ENCODE measurements around the gene ZCCHC8.
"Not testable (repeated sequence)": the region's sequence is repeated elsewhere in the genome, so short reads cannot be mapped to it uniquely, and the experiment has no call there.

ZCCHC8 gene

DNA sequence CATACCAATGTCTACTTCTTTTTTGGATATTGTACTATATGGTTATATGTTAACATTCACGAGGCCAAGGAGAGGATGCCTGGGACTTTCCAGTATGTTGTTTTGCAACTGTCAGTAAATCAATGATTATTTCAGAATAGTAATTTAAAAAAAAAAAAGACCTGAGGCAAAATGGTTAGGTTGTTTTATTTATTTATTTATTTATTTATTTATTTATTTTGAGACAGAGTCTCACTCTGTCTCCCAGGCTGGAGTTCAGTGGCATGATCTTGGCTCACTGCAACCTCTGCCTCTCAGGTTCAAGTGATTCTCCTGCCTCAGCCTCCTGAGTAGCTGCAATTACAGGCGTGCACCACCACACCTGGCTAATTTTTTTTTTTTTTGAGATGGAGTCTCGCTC is 52.9 kb downstream of the ZCCHC8 start:
- not testable (repeated sequence) for H4K8ac ChIP-seq (ENCODE audit: low read depth, low read length); H3K4me1 ChIP-seq (ENCODE audit: control insufficient read depth in 2 of 2, insufficient read depth in 1 of 2, low read depth in 1 of 2, low read length in 2 of 2); H3K4ac ChIP-seq (ENCODE audit: low read length); H4K91ac ChIP-seq (ENCODE audit: low read depth, low read length, poor library complexity); H3K4me2 ChIP-seq (ENCODE audit: insufficient read depth, low read length, poor library complexity, severe bottlenecking); H2BK5ac ChIP-seq (ENCODE audit: low read length); H3K36me3 ChIP-seq (replicated peaks in 1 of 2; ENCODE audit: control insufficient read depth in 2 of 2, insufficient read depth in 2 of 2, low read length in 2 of 2); H2BK12ac ChIP-seq (ENCODE audit: low read length); H2BK120ac ChIP-seq (ENCODE audit: low read depth, low read length); H3K18ac ChIP-seq (ENCODE audit: low read length); H2AK5ac ChIP-seq (ENCODE audit: low read depth, low read length); H2AFZ ChIP-seq (ENCODE audit: low read length); H3K23ac ChIP-seq (ENCODE audit: low read depth, low read length, poor library complexity); H2BK15ac ChIP-seq (ENCODE audit: low read length); H3K79me1 ChIP-seq (ENCODE audit: low read depth, low read length); H3K27me3 ChIP-seq (ENCODE audit: control insufficient read depth in 3 of 3, insufficient read depth in 3 of 3, low read depth in 1 of 3, low read length in 3 of 3); H3K27ac ChIP-seq (replicated peaks; ENCODE audit: low read length); DNase-seq (ENCODE audit: low spot score); H3K9ac ChIP-seq (ENCODE audit: low read depth, low read length, poor library complexity); H3K14ac ChIP-seq (ENCODE audit: low read length); H3K4me3 ChIP-seq (ENCODE audit: low read length in 2 of 2); H3K9me3 ChIP-seq (replicated peaks in 1 of 2; ENCODE audit: control insufficient read depth in 2 of 2, insufficient read depth in 1 of 2, low read depth in 1 of 2, low read length in 2 of 2)
- WGBS, 2 donors (ENCODE audit: extremely low coverage in 2 of 2, insufficient read length in 2 of 2, insufficient replicate concordance in 1 of 2), result no CpG with 5 or more reads among the region's 3 CpGs

GRCh38 chr12:122446390-122446789 is 54.3 kb downstream of the ZCCHC8 start:
- H3K4me2 ChIP-seq (ENCODE audit: insufficient read depth, low read length, poor library complexity, severe bottlenecking); H2BK120ac ChIP-seq (ENCODE audit: low read depth, low read length): not testable (repeated sequence)
- no CpG with 5 or more reads among the region's 6 CpGs for WGBS, 2 donors (ENCODE audit: extremely low coverage in 2 of 2, insufficient read length in 2 of 2, insufficient replicate concordance in 1 of 2)

DNA sequence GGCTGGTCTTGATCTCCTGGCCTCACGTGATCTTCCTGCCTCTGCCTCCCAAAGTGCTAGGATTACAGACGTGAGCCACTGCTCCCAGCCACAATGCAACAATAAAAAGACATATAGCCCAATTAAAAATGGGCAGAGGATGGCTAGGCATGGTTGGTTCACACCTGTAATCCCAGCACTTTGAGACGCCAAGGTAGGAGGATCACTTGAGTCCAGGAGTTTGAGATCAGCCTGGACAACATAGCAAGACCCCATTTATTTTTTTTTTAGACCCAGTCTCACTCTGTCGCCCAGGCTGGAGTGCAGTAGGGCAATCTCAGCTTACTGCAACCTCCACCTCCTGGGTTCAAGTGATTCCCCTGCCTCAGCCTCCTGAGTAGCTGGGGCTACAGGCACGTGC is 56.7 kb downstream of the ZCCHC8 start:
- not testable (repeated sequence) for H2AK5ac ChIP-seq (ENCODE audit: low read depth, low read length); H3K27me3 ChIP-seq (ENCODE audit: control insufficient read depth in 3 of 3, insufficient read depth in 3 of 3, low read depth in 1 of 3, low read length in 3 of 3); H2BK15ac ChIP-seq (ENCODE audit: low read length); H3K4me3 ChIP-seq (ENCODE audit: low read length in 2 of 2); H3K18ac ChIP-seq (ENCODE audit: low read length); H3K9me3 ChIP-seq (replicated peaks in 1 of 2; ENCODE audit: control insufficient read depth in 2 of 2, insufficient read depth in 1 of 2, low read depth in 1 of 2, low read length in 2 of 2); H3K14ac ChIP-seq (ENCODE audit: low read length); H3K4me1 ChIP-seq (ENCODE audit: control insufficient read depth in 2 of 2, insufficient read depth in 1 of 2, low read depth in 1 of 2, low read length in 2 of 2); H2BK5ac ChIP-seq (ENCODE audit: low read length); H3K79me1 ChIP-seq (ENCODE audit: low read depth, low read length); H2AFZ ChIP-seq (ENCODE audit: low read length); DNase-seq (ENCODE audit: low spot score); H3K36me3 ChIP-seq (replicated peaks in 1 of 2; ENCODE audit: control insufficient read depth in 2 of 2, insufficient read depth in 2 of 2, low read length in 2 of 2); H3K9ac ChIP-seq (ENCODE audit: low read depth, low read length, poor library complexity); H3K4me2 ChIP-seq (ENCODE audit: insufficient read depth, low read length, poor library complexity, severe bottlenecking); H3K23ac ChIP-seq (ENCODE audit: low read depth, low read length, poor library complexity); H3K4ac ChIP-seq (ENCODE audit: low read length); H2BK120ac ChIP-seq (ENCODE audit: low read depth, low read length); H4K91ac ChIP-seq (ENCODE audit: low read depth, low read length, poor library complexity); H4K8ac ChIP-seq (ENCODE audit: low read depth, low read length); H3K27ac ChIP-seq (replicated peaks; ENCODE audit: low read length); H2BK12ac ChIP-seq (ENCODE audit: low read length)
- no CpG with 5 or more reads among the region's 5 CpGs for WGBS, 2 donors (ENCODE audit: extremely low coverage in 2 of 2, insufficient read length in 2 of 2, insufficient replicate concordance in 1 of 2)

More at GRCh38 chr12:122446390-122446789, 54.3 kb downstream of the ZCCHC8 start:
- not testable (repeated sequence) for H3K14ac ChIP-seq (ENCODE audit: low read length); H3K4me1 ChIP-seq (ENCODE audit: control insufficient read depth in 2 of 2, insufficient read depth in 1 of 2, low read depth in 1 of 2, low read length in 2 of 2); H2AK5ac ChIP-seq (ENCODE audit: low read depth, low read length); H3K4me3 ChIP-seq (ENCODE audit: low read length in 2 of 2); H3K4ac ChIP-seq (ENCODE audit: low read length); H3K27me3 ChIP-seq (ENCODE audit: control insufficient read depth in 3 of 3, insufficient read depth in 3 of 3, low read depth in 1 of 3, low read length in 3 of 3); DNase-seq (ENCODE audit: low spot score); H3K79me1 ChIP-seq (ENCODE audit: low read depth, low read length); H2AFZ ChIP-seq (ENCODE audit: low read length); H4K91ac ChIP-seq (ENCODE audit: low read depth, low read length, poor library complexity); H3K9ac ChIP-seq (ENCODE audit: low read depth, low read length, poor library complexity); H3K9me3 ChIP-seq (replicated peaks in 1 of 2; ENCODE audit: control insufficient read depth in 2 of 2, insufficient read depth in 1 of 2, low read depth in 1 of 2, low read length in 2 of 2); H4K8ac ChIP-seq (ENCODE audit: low read depth, low read length); H2BK12ac ChIP-seq (ENCODE audit: low read length); H3K18ac ChIP-seq (ENCODE audit: low read length); H3K23ac ChIP-seq (ENCODE audit: low read depth, low read length, poor library complexity); H2BK15ac ChIP-seq (ENCODE audit: low read length); H2BK5ac ChIP-seq (ENCODE audit: low read length); H3K36me3 ChIP-seq (replicated peaks in 1 of 2; ENCODE audit: control insufficient read depth in 2 of 2, insufficient read depth in 2 of 2, low read length in 2 of 2); H3K27ac ChIP-seq (replicated peaks; ENCODE audit: low read length)

DNA sequence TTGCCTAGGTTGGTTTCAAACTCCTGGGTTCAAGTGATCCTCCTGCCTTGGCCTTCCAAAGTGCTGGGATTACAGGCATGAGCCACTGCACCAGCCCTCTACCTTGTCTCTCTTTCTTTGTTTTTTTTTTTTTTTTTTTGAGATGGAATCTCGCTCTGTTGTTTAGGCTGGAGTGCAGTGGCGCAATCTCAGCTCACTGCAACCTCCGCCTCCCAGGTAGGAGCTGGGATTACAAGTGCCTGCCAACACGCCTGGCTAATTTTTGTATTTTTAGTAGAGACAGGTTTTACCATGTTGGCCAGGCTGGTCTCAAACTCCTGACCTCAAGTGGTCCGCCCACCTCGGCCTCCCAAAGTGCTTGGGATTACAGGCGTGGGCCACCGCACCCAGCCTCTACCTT is 61.9 kb downstream of the ZCCHC8 start:
- not testable (repeated sequence) for H3K4me3 ChIP-seq (ENCODE audit: low read length in 2 of 2); H2BK12ac ChIP-seq (ENCODE audit: low read length); H3K9ac ChIP-seq (ENCODE audit: low read depth, low read length, poor library complexity); H3K79me1 ChIP-seq (ENCODE audit: low read depth, low read length); H3K9me3 ChIP-seq (replicated peaks in 1 of 2; ENCODE audit: control insufficient read depth in 2 of 2, insufficient read depth in 1 of 2, low read depth in 1 of 2, low read length in 2 of 2); H3K27me3 ChIP-seq (ENCODE audit: control insufficient read depth in 3 of 3, insufficient read depth in 3 of 3, low read depth in 1 of 3, low read length in 3 of 3); H4K8ac ChIP-seq (ENCODE audit: low read depth, low read length); H3K14ac ChIP-seq (ENCODE audit: low read length); H3K18ac ChIP-seq (ENCODE audit: low read length); H2BK15ac ChIP-seq (ENCODE audit: low read length); H3K36me3 ChIP-seq (replicated peaks in 1 of 2; ENCODE audit: control insufficient read depth in 2 of 2, insufficient read depth in 2 of 2, low read length in 2 of 2); H2BK5ac ChIP-seq (ENCODE audit: low read length); DNase-seq (ENCODE audit: low spot score); H2AK5ac ChIP-seq (ENCODE audit: low read depth, low read length); H2BK120ac ChIP-seq (ENCODE audit: low read depth, low read length); H2AFZ ChIP-seq (ENCODE audit: low read length); H3K4me2 ChIP-seq (ENCODE audit: insufficient read depth, low read length, poor library complexity, severe bottlenecking); H4K91ac ChIP-seq (ENCODE audit: low read depth, low read length, poor library complexity); H3K23ac ChIP-seq (ENCODE audit: low read depth, low read length, poor library complexity); H3K4me1 ChIP-seq (ENCODE audit: control insufficient read depth in 2 of 2, insufficient read depth in 1 of 2, low read depth in 1 of 2, low read length in 2 of 2); H3K4ac ChIP-seq (ENCODE audit: low read length); H3K27ac ChIP-seq (replicated peaks; ENCODE audit: low read length)
- whole genome bisulfite sequencing, 2 donors (ENCODE audit: extremely low coverage in 2 of 2, insufficient read length in 2 of 2, insufficient replicate concordance in 1 of 2), result no CpG with 5 or more reads among the region's 8 CpGs
